ENCODE results near the gene OSBPL10.

OSBPL10 gene

GRCh38 chr3:31768479-31769125 is 212.5 kb downstream of the OSBPL10 start:
- peak; percentile 47 for DNase-seq (ENCODE audit: low spot score)

- DNase-seq (ENCODE audit: low spot score): no peak
Observed at GRCh38 chr3:31767920-31768319, 213.1 kb downstream of the OSBPL10 start.

GRCh38 chr3:31766669-31767068 is 214.4 kb downstream of the OSBPL10 start:
- no peak for DNase-seq (ENCODE audit: low spot score)

GRCh38 chr3:31765871-31766270 is 215.2 kb downstream of the OSBPL10 start:
- no peak for DNase-seq (ENCODE audit: low spot score)

GRCh38 chr3:31763731-31764130 is 217.3 kb downstream of the OSBPL10 start:
- DNase-seq (ENCODE audit: low spot score): no peak

GRCh38 chr3:31762888-31763351 is 218.1 kb downstream of the OSBPL10 start:
- DNase-seq (ENCODE audit: low spot score): no peak

GRCh38 chr3:31762097-31762764 is 218.8 kb downstream of the OSBPL10 start:
- DNase-seq (ENCODE audit: low spot score): no peak

GRCh38 chr3:31760654-31761053 is 220.4 kb downstream of the OSBPL10 start:
- DNase-seq (ENCODE audit: low spot score): no peak

- no peak for DNase-seq (ENCODE audit: low spot score)
Observed at GRCh38 chr3:31758322-31758965, 222.6 kb downstream of the OSBPL10 start.

- no peak for DNase-seq (ENCODE audit: low spot score)
Observed at GRCh38 chr3:31755926-31756658, 225.0 kb downstream of the OSBPL10 start.

- DNase-seq (ENCODE audit: low spot score): no peak
Observed at GRCh38 chr3:31754575-31755278, 226.3 kb downstream of the OSBPL10 start.

GRCh38 chr3:31753050-31753425 is 228.0 kb downstream of the OSBPL10 start:
- DNase-seq (ENCODE audit: low spot score): no peak

GRCh38 chr3:31752305-31753049 is 228.6 kb downstream of the OSBPL10 start:
- no peak for DNase-seq (ENCODE audit: low spot score)

- no peak for DNase-seq (ENCODE audit: low spot score)
Observed at GRCh38 chr3:31750341-31750740, 230.7 kb downstream of the OSBPL10 start.

GRCh38 chr3:31748933-31749295 is 232.1 kb downstream of the OSBPL10 start:
- no peak for DNase-seq (ENCODE audit: low spot score)

GRCh38 chr3:31748281-31748932 is 232.7 kb downstream of the OSBPL10 start:
- no peak for DNase-seq (ENCODE audit: low spot score)

- DNase-seq (ENCODE audit: low spot score): no peak
Observed at GRCh38 chr3:31747785-31748184, 233.3 kb downstream of the OSBPL10 start.

- no peak for DNase-seq (ENCODE audit: low spot score)
Observed at GRCh38 chr3:31744913-31745312, 236.1 kb downstream of the OSBPL10 start.

GRCh38 chr3:31743331-31744089 is 237.6 kb downstream of the OSBPL10 start:
- DNase-seq (ENCODE audit: low spot score): no peak

GRCh38 chr3:31740397-31740796 is 240.7 kb downstream of the OSBPL10 start:
- DNase-seq (ENCODE audit: low spot score): no peak
